Psoas muscle (tissue), 8 donors: ENCODE data around the gene STK17B. TPM values are rescaled to one million over a fixed set of nuclear protein-coding genes. Genes with fewer than 3 reads are reported as not detected.

Source experiments
- ATAC-seq, 4 donors: fragments of 200-7000 bp; cut with Tn5 transposase; one replicate each; pipeline ENCODE4 v1.9.1; 2020; ENCODE audit warnings: moderate library complexity in 3 of 4, mild to moderate bottlenecking in 2 of 4
- DNase-seq, 2 donors: peaks; one replicate each; pipeline ENCODE4 v3.0.0-alpha.2; 2020
- H3K27ac ChIP-seq: fragments of 200-600 bp; one replicate; pipeline ENCODE4 v1.8.0; 2022
- H3K27me3 ChIP-seq, 3 donors: fragments of 200-600 bp in 1 of 3; one replicate each; pipeline versions ENCODE4 v1.6.1 to v1.8.0; 2013 to 2022; ENCODE audit warnings: low read length in 2 of 3, mild to moderate bottlenecking in 2 of 3, moderate library complexity in 1 of 3; ENCODE audit not compliant: insufficient read depth in 3 of 3
- H3K36me3 ChIP-seq, 2 donors: fragments of 200-600 bp in 1 of 2; one replicate each; pipeline versions ENCODE4 v1.6.1 to v1.8.0; 2013 to 2022; ENCODE audit warnings: low read depth in 1 of 2, mild to moderate bottlenecking in 1 of 2, moderate library complexity in 1 of 2; ENCODE audit not compliant: insufficient read depth in 1 of 2
- H3K4me1 ChIP-seq: fragments of 200-600 bp; one replicate; pipeline ENCODE4 v1.8.0; 2022
- H3K4me3 ChIP-seq: fragments of 200-600 bp; one replicate; pipeline ENCODE4 v1.8.0; 2022; ENCODE audit warnings: mild to moderate bottlenecking
- H3K9me3 ChIP-seq: fragments of 200-600 bp; one replicate; pipeline ENCODE4 v1.8.0; 2022
- CTCF ChIP-seq: fragments of 200-600 bp; IDR thresholded peaks from one replicate; pipeline ENCODE4 v1.8.0; 2022; ENCODE audit warnings: antibody characterized with exemption
- WGBS, 3 donors: extraction: QIAGEN DNeasy Blood & Tissue Kit; methylation state at CpG; one replicate each; pipeline versions ENCODE4 v1.1.6 to v1.1.7; 2013; 5-methylcytosine and 5-hydroxymethylcytosine counted together
- intact Hi-C, 2 donors: fragments of 100-400 bp; cut with DNase I; formaldehyde crosslinking; loops; one replicate each; pipeline versions ENCODE4 v1.11.0 to v1.14.2; 2022
- polyA plus RNA-seq, 3 donors: library from polyadenylated mRNA; stranded (reverse); fragments of 200-250 nt; gene quantifications; one replicate each; pipeline ENCODE4 v1.2.3, GENCODE V29; 2013
- total RNA-seq, 4 donors: library from RNA; stranded (reverse); fragmentation: NEBNext Ultra II Directional in 2 of 4; extraction: Animal tissue kit (Norgen Biotek cat#: 25700) in 2 of 4; gene quantifications; one replicate each; pipeline versions ENCODE4 v1.2.1 to v1.2.4, GENCODE V29; 2021 to 2023
- donor health status: healthy with polysubstance abuse.
- donor health status: DM: no; HTN: no; CAD: no; lungs with moderate emphysema.
- donor health status: Bipolar disorder and iron deficiency.
- donor health status: healthy.
- donor health status: DM: yes; HTN: yes; CAD: no.
- donor health status: DM: no; HTN: no; CAD: no.
- donor health status: DM: no; HTN: no; CAD: no.
- donor health status: DM: yes; HTN: yes; CAD: no.

The STK17B gene
- total and polyA plus RNA-seq, 7 donors = 1.3 to 5.3 (median 3.1) TPM

- H3K4me1 ChIP-seq = no peaks in the 10 kb centered on the region
- TF ChIP-seq CTCF = no peak
- H3K4me3 ChIP-seq = no peak overlapping the region
- H3K27me3 ChIP-seq = no peaks in the 10 kb centered on the region
- no peaks in the 10 kb centered on the region for H3K9me3 ChIP-seq
- ATAC-seq = no peak
- no peak overlapping the region for H3K27ac ChIP-seq
- peaks cover 0 to 5% of the 10 kb centered on the region in 2 donors for H3K36me3 ChIP-seq
- DNase-seq = no peak
- intact Hi-C loops = no loop called here
- WGBS, 3 donors = 86 to 94% (median 93%) methylated on average over 4 of the region's 4 CpGs
Measured at GRCh38 chr2:196160946-196161345, 10.4 kb downstream of the STK17B start.

- Histone ChIP-seq H3K27me3 (no peaks in the 10 kb centered on the region), H3K9me3 (no peaks in the 10 kb centered on the region), H3K4me1 (no peaks in the 10 kb centered on the region), H3K36me3 (peaks cover 0 to 5% of the 10 kb centered on the region in 2 donors), H3K4me3 (no peak overlapping the region), H3K27ac (no peak overlapping the region)
- peak in 2 of 4 donors; percentile 39 to 54 for ATAC-seq
- 67 to 75% (median 73%) methylated on average over 3 of the region's 3 CpGs for WGBS, 3 donors
- no peak for TF ChIP-seq CTCF
- intact Hi-C loops = no loop called here
- DNase-seq = no peak
Measured at GRCh38 chr2:196160101-196160500, 11.3 kb downstream of the STK17B start.

GRCh38 chr2:196159221-196159892 lies 12.0 kb downstream of the STK17B start:
- ATAC-seq (no peak), DNase-seq (no peak)
- H3K4me1 ChIP-seq = no peaks in the 10 kb centered on the region
- H3K27me3 ChIP-seq = no peaks in the 10 kb centered on the region
- no peak overlapping the region for H3K27ac ChIP-seq
- peaks cover 0 to 5% of the 10 kb centered on the region in 2 donors for H3K36me3 ChIP-seq
- H3K4me3 ChIP-seq = no peak overlapping the region
- intact Hi-C loops = no loop called here
- H3K9me3 ChIP-seq = no peaks in the 10 kb centered on the region
- 84 to 88% (median 85%) methylated on average over 5 of the region's 5 CpGs for WGBS, 3 donors
- TF ChIP-seq CTCF = no peak

GRCh38 chr2:196155575-196155974 lies 15.8 kb downstream of the STK17B start:
- Histone ChIP-seq H3K36me3 (peaks cover 0 to 4% of the 10 kb centered on the region in 2 donors), H3K9me3 (no peaks in the 10 kb centered on the region), H3K4me1 (no peaks in the 10 kb centered on the region), H3K27me3 (no peaks in the 10 kb centered on the region), H3K4me3 (no peak overlapping the region), H3K27ac (no peak overlapping the region)
- TF ChIP-seq CTCF = no peak
- DNase-seq = no peak
- WGBS, 3 donors = 26 to 31% (median 29%) methylated on average over 2 of the region's 2 CpGs
- intact Hi-C loops = no loop called here
- ATAC-seq = no peak

GRCh38 chr2:196153480-196153879 lies 17.9 kb downstream of the STK17B start:
- WGBS, 3 donors = 94 to 98% (median 94%) methylated on average over 2 of the region's 2 CpGs
- Histone ChIP-seq H3K36me3 (peaks cover 0 to 4% of the 10 kb centered on the region in 2 donors), H3K27me3 (no peaks in the 10 kb centered on the region), H3K27ac (no peak overlapping the region), H3K9me3 (no peaks in the 10 kb centered on the region), H3K4me3 (no peak overlapping the region), H3K4me1 (no peaks in the 10 kb centered on the region)
- no peak for DNase-seq
- no peak for TF ChIP-seq CTCF
- intact Hi-C loops = no loop called here
- no peak for ATAC-seq
